ENCODE data around the gene CDC27.
"Not testable (repeated sequence)": the region's sequence is repeated elsewhere in the genome, so short reads cannot be mapped to it uniquely, and the experiment has no call there.

The CDC27 gene

GRCh38 chr17:47131761-47132160 lies 57.3 kb downstream of the CDC27 start:
- DNase-seq (ENCODE audit: low spot score), result no peak

GRCh38 chr17:47126835-47127234 lies 62.3 kb downstream of the CDC27 start:
- not testable (repeated sequence) for DNase-seq (ENCODE audit: low spot score)

- DNase-seq (ENCODE audit: low spot score), result not testable (repeated sequence)
Observed at GRCh38 chr17:47123262-47123661, 65.8 kb downstream of the CDC27 start.

- DNase-seq (ENCODE audit: low spot score), result no peak
Observed at GRCh38 chr17:47120521-47121095, 68.5 kb downstream of the CDC27 start.

GRCh38 chr17:47119746-47120520 lies 69.2 kb downstream of the CDC27 start:
- no peak for DNase-seq (ENCODE audit: low spot score)

- DNase-seq (ENCODE audit: low spot score), result no peak
Observed at GRCh38 chr17:47117386-47117785, 71.7 kb downstream of the CDC27 start.

GRCh38 chr17:47106130-47106529 lies 83.0 kb downstream of the CDC27 start:
- DNase-seq (ENCODE audit: low spot score), result no peak

GRCh38 chr17:47105246-47105645 lies 83.8 kb downstream of the CDC27 start:
- not testable (repeated sequence) for DNase-seq (ENCODE audit: low spot score)

GRCh38 chr17:47102914-47103313 lies 86.2 kb downstream of the CDC27 start:
- no peak for DNase-seq (ENCODE audit: low spot score)

GRCh38 chr17:47099987-47100711 lies 88.9 kb downstream of the CDC27 start:
- DNase-seq (ENCODE audit: low spot score), result peak; percentile 94

- DNase-seq (ENCODE audit: low spot score), result no peak
Observed at GRCh38 chr17:47099451-47099986, 89.6 kb downstream of the CDC27 start.

GRCh38 chr17:47096343-47096742 lies 92.8 kb downstream of the CDC27 start:
- no peak for DNase-seq (ENCODE audit: low spot score)

- DNase-seq (ENCODE audit: low spot score), result no peak
Observed at GRCh38 chr17:47095268-47095667, 93.8 kb downstream of the CDC27 start.

- DNase-seq (ENCODE audit: low spot score), result no peak
Observed at GRCh38 chr17:47087093-47087492, 102.0 kb downstream of the CDC27 start.

- no peak for DNase-seq (ENCODE audit: low spot score)
Observed at GRCh38 chr17:47085736-47086135, 103.4 kb downstream of the CDC27 start.

- no peak for DNase-seq (ENCODE audit: low spot score)
Observed at GRCh38 chr17:47078801-47079200, 110.3 kb downstream of the CDC27 start.

GRCh38 chr17:47077576-47077975 lies 111.5 kb downstream of the CDC27 start:
- DNase-seq (ENCODE audit: low spot score), result no peak

GRCh38 chr17:47076171-47076570 lies 112.9 kb downstream of the CDC27 start:
- no peak for DNase-seq (ENCODE audit: low spot score)

GRCh38 chr17:47074361-47074760 lies 114.7 kb downstream of the CDC27 start:
- not testable (repeated sequence) for DNase-seq (ENCODE audit: low spot score)

- not testable (repeated sequence) for DNase-seq (ENCODE audit: low spot score)
Observed at GRCh38 chr17:47073629-47074028, 115.5 kb downstream of the CDC27 start.

- no peak for DNase-seq (ENCODE audit: low spot score)
Observed at GRCh38 chr17:47072886-47073285, 116.2 kb downstream of the CDC27 start.

GRCh38 chr17:47071171-47071570 lies 117.9 kb downstream of the CDC27 start:
- DNase-seq (ENCODE audit: low spot score), result not testable (repeated sequence)

GRCh38 chr17:47070266-47070665 lies 118.8 kb downstream of the CDC27 start:
- DNase-seq (ENCODE audit: low spot score), result not testable (repeated sequence)

All from activated CD4-positive, alpha-beta T cell treated with anti-CD3 and anti-CD28 coated beads, Interleukin-2, Interleukin-4, amounts not matched to agents 100 ng/mL and 50 ng/mL, durations not matched to agents 16 hours and 8 hours (primary cell).